ENCODE results near the gene MDP1. TPM values are rescaled to one million over a fixed set of nuclear protein-coding genes. Genes with fewer than 3 reads are reported as not detected.

The MDP1 gene
- total and polyA plus RNA-seq, 10 of the 15 experiments (the other 5 are each of a cell fraction or from before 2014, with no cell fraction given) = 10.4 to 45.8 (median 23.5) TPM

DNA sequence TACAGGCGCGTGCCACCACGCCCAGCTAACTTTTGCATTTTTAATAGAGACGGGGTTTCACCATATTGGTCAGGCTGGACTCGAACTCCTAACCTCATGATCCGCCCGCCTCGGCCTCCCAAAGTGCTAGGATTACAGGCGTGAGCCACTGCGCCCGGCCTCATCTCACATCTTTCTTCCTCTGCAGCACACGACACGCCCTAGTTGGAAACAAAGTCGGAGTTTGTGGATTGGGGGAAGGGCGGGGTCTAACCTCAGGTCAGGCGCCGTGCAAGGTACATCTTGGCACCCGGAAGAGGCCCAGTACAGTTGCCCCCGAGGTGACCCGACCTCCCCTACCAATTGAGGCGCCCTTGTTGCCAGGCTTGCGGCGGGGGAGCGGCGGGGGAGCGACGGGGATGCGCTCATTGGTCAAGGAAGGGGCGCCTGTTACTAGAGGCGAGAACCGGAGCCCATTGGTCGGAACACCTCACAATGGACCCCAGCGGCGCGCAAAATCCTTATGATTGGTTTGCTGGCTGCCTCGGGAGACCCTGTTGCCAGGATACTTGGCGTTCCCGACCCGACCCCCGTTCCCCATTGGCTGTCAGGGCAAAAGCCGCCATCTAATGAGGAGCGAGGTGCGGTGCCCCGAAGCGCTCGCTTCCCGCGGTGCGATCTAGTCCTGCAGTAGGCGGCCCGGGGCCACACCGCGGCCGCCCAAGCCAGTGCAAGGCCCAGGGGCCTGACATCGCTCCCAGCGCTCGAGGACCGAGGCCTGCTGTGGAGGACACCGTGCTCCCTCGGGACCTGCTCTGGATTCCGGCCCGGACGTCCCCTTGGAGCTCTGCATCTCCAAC lies 44.2 kb downstream of the MDP1 start, which contains the start of gene REC8 (continued):
- TF ChIP-seq KAT2A (conservative IDR thresholded peaks at IDR 0.05; ENCODE audit: control insufficient read depth, low read depth, low read length) (no peak), ETV6 (conservative IDR thresholded peaks at IDR 0.05 in 1 of 2, IDR thresholded peaks at IDR 0.05 in 1 of 2; ENCODE audit: borderline replicate concordance in 1 of 2, low read depth in 1 of 2) (no peak), IRF4 (IDR thresholded peaks at IDR 0.05; ENCODE audit: low read depth, low read length) (no peak), POU2F2 (IDR thresholded peaks at IDR 0.05; ENCODE audit: borderline replicate concordance, low read depth, low read length) (0 out of 3 replicates have a peak, but pooled peaks have one; percentile 4), ATF7 (IDR thresholded peaks at IDR 0.05; ENCODE audit: low read depth) (no peak), SMARCA5 (IDR thresholded peaks at IDR 0.05) (no peak), ZNF207 (IDR thresholded peaks at IDR 0.05; ENCODE audit: borderline replicate concordance) (no peak), CHD2 (IDR thresholded peaks at IDR 0.05; ENCODE audit: borderline replicate concordance, low read depth, low read length) (0 out of 2 replicates have a peak, but pooled peaks have one; percentile 13), POLR2AphosphoS2 (IDR thresholded peaks at IDR 0.05; ENCODE audit: low read depth, low read length) (peak; percentile 24; the same call in 1 of the 2 replicates), SUPT20H (IDR thresholded peaks at IDR 0.05; ENCODE audit: borderline replicate concordance, control insufficient read depth, low read depth, low read length) (no peak), EZH2 (IDR thresholded peaks at IDR 0.05; ENCODE audit: borderline replicate concordance, control insufficient read depth, low read depth, low read length) (no peak), MEF2B (IDR thresholded peaks at IDR 0.05; ENCODE audit: partially characterized antibody, poor library complexity, severe bottlenecking) (peak; percentile 38)
- TF ChIP-seq, protein P1, sequence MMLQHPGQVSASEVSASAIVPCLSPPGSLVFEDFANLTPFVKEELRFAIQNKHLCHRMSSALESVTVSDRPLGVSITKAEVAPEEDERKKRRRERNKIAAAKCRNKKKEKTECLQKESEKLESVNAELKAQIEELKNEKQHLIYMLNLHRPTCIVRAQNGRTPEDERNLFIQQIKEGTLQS (IDR thresholded peaks at IDR 0.05; ENCODE audit: borderline replicate concordance, extremely low read depth, low read depth, low read length) = no peak
- TF ChIP-seq, protein P2, sequence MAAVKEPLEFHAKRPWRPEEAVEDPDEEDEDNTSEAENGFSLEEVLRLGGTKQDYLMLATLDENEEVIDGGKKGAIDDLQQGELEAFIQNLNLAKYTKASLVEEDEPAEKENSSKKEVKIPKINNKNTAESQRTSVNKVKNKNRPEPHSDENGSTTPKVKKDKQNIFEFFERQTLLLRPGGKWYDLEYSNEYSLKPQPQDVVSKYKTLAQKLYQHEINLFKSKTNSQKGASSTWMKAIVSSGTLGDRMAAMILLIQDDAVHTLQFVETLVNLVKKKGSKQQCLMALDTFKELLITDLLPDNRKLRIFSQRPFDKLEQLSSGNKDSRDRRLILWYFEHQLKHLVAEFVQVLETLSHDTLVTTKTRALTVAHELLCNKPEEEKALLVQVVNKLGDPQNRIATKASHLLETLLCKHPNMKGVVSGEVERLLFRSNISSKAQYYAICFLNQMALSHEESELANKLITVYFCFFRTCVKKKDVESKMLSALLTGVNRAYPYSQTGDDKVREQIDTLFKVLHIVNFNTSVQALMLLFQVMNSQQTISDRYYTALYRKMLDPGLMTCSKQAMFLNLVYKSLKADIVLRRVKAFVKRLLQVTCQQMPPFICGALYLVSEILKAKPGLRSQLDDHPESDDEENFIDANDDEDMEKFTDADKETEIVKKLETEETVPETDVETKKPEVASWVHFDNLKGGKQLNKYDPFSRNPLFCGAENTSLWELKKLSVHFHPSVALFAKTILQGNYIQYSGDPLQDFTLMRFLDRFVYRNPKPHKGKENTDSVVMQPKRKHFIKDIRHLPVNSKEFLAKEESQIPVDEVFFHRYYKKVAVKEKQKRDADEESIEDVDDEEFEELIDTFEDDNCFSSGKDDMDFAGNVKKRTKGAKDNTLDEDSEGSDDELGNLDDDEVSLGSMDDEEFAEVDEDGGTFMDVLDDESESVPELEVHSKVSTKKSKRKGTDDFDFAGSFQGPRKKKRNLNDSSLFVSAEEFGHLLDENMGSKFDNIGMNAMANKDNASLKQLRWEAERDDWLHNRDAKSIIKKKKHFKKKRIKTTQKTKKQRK (IDR thresholded peaks at IDR 0.05; ENCODE audit: low read depth, low read length) = no peak
- TF ChIP-seq, protein P3, sequence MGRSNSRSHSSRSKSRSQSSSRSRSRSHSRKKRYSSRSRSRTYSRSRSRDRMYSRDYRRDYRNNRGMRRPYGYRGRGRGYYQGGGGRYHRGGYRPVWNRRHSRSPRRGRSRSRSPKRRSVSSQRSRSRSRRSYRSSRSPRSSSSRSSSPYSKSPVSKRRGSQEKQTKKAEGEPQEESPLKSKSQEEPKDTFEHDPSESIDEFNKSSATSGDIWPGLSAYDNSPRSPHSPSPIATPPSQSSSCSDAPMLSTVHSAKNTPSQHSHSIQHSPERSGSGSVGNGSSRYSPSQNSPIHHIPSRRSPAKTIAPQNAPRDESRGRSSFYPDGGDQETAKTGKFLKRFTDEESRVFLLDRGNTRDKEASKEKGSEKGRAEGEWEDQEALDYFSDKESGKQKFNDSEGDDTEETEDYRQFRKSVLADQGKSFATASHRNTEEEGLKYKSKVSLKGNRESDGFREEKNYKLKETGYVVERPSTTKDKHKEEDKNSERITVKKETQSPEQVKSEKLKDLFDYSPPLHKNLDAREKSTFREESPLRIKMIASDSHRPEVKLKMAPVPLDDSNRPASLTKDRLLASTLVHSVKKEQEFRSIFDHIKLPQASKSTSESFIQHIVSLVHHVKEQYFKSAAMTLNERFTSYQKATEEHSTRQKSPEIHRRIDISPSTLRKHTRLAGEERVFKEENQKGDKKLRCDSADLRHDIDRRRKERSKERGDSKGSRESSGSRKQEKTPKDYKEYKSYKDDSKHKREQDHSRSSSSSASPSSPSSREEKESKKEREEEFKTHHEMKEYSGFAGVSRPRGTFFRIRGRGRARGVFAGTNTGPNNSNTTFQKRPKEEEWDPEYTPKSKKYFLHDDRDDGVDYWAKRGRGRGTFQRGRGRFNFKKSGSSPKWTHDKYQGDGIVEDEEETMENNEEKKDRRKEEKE (IDR thresholded peaks at IDR 0.05) = no peak
- TF ChIP-seq, protein P4, sequence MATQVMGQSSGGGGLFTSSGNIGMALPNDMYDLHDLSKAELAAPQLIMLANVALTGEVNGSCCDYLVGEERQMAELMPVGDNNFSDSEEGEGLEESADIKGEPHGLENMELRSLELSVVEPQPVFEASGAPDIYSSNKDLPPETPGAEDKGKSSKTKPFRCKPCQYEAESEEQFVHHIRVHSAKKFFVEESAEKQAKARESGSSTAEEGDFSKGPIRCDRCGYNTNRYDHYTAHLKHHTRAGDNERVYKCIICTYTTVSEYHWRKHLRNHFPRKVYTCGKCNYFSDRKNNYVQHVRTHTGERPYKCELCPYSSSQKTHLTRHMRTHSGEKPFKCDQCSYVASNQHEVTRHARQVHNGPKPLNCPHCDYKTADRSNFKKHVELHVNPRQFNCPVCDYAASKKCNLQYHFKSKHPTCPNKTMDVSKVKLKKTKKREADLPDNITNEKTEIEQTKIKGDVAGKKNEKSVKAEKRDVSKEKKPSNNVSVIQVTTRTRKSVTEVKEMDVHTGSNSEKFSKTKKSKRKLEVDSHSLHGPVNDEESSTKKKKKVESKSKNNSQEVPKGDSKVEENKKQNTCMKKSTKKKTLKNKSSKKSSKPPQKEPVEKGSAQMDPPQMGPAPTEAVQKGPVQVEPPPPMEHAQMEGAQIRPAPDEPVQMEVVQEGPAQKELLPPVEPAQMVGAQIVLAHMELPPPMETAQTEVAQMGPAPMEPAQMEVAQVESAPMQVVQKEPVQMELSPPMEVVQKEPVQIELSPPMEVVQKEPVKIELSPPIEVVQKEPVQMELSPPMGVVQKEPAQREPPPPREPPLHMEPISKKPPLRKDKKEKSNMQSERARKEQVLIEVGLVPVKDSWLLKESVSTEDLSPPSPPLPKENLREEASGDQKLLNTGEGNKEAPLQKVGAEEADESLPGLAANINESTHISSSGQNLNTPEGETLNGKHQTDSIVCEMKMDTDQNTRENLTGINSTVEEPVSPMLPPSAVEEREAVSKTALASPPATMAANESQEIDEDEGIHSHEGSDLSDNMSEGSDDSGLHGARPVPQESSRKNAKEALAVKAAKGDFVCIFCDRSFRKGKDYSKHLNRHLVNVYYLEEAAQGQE (IDR thresholded peaks at IDR 0.05; ENCODE audit: low read depth, low read length) = no peak

All from GM12878 (cell line).